Measurements from ENCODE around the gene PAM. TPM values are rescaled to one million over a fixed set of nuclear protein-coding genes. Genes with fewer than 3 reads are reported as not detected.
A peak's percentile ranks its signal among the peaks of the same experiment; 100 is the strongest.

PAM gene
- total and polyA plus RNA-seq, 11 donors = 569 to 1,548 (median 1,087) TPM

- Histone ChIP-seq H3K9me3 (no peaks in the 10 kb centered on the region), H3K27me3 (no peaks in the 10 kb centered on the region), H3K4me3 (no peak overlapping the region), H3K27ac (no peak overlapping the region), H3K4me1 (peaks cover 0 to 6% (median 0%) of the 10 kb centered on the region in 12 donors), H3K36me3 (no peaks in the 10 kb centered on the region)
- intact Hi-C loops (cut with DNase I) = no loop called here
- 94 to 97% (median 95%) methylated on average over 7 of the region's 7 CpGs for WGBS, 4 donors
- DNase-seq (no peak), ATAC-seq (no peak)
- TF ChIP-seq CTCF (IDR thresholded peaks at IDR 0.05) (no peak), POLR2A (IDR thresholded peaks at IDR 0.05) (no peak)
Observed at GRCh38 chr5:102850503-102850902, 95.4 kb downstream of the PAM start.

- TF ChIP-seq POLR2A (IDR thresholded peaks at IDR 0.05) (no peak), CTCF (IDR thresholded peaks at IDR 0.05) (no peak)
- H3K4me3 ChIP-seq = no peak overlapping the region
- intact Hi-C loops (cut with DNase I) = no loop called here
- H3K9me3 ChIP-seq = no peaks in the 10 kb centered on the region
- ATAC-seq (peak in 1 of 4 donors; percentile 34), DNase-seq (no peak)
- H3K27me3 ChIP-seq = no peaks in the 10 kb centered on the region
- no peaks in the 10 kb centered on the region for H3K36me3 ChIP-seq
- no peak overlapping the region for H3K27ac ChIP-seq
- WGBS, 4 donors = 76 to 91% (median 81%) methylated on average over 4 of the region's 4 CpGs
- H3K4me1 ChIP-seq = peaks cover 0 to 14% (median 0%) of the 10 kb centered on the region in 12 donors
Observed at GRCh38 chr5:102853680-102854079, 98.6 kb downstream of the PAM start.

GRCh38 chr5:102855681-102856388, 100.7 kb downstream of the PAM start:
- intact Hi-C loops (cut with DNase I) = no loop called here
- Histone ChIP-seq H3K9me3 (no peaks in the 10 kb centered on the region), H3K27me3 (no peaks in the 10 kb centered on the region), H3K36me3 (no peaks in the 10 kb centered on the region), H3K4me1 (peaks cover 0 to 14% (median 0%) of the 10 kb centered on the region in 12 donors), H3K4me3 (no peak overlapping the region), H3K27ac (peak overlapping the region in 1 of 12 donors; percentile 69)
- DNase-seq (no peak), ATAC-seq (no peak)
- TF ChIP-seq POLR2A (IDR thresholded peaks at IDR 0.05) (no peak), CTCF (IDR thresholded peaks at IDR 0.05) (no peak)
- 80 to 94% (median 94%) methylated on average over 4 of the region's 4 CpGs for WGBS, 4 donors

GRCh38 chr5:102856389-102856777, 101.3 kb downstream of the PAM start:
- ATAC-seq (no peak), DNase-seq (no peak)
- Histone ChIP-seq H3K27ac (peak overlapping the region in 1 of 12 donors; percentile 69), H3K4me3 (no peak overlapping the region), H3K4me1 (peaks cover 0 to 14% (median 0%) of the 10 kb centered on the region in 12 donors), H3K9me3 (no peaks in the 10 kb centered on the region), H3K27me3 (no peaks in the 10 kb centered on the region), H3K36me3 (no peaks in the 10 kb centered on the region)
- WGBS, 4 donors = 85 to 88% (median 85%) methylated on average over 4 of the region's 4 CpGs
- intact Hi-C loops (cut with DNase I) = no loop called here
- TF ChIP-seq POLR2A (IDR thresholded peaks at IDR 0.05) = no peak
- TF ChIP-seq CTCF (IDR thresholded peaks at IDR 0.05) = no peak

Measured in heart left ventricle (tissue), 16 donors.